Thyroid gland (tissue), 4 donors: ENCODE data around the gene MEI1. TPM values are rescaled to one million over a fixed set of nuclear protein-coding genes. Genes with fewer than 3 reads are reported as not detected.

Experiments used
- DNase-seq, 2 donors: peaks; one replicate each; pipeline ENCODE4 v3.0.0-alpha.2; 2019
- H3K27ac ChIP-seq, 3 donors: fragments of 200-600 bp; sonication (generic); 1 replicate in 2 of 3; 2 replicates in 1 of 3; pipeline ENCODE4 v1.5.1; 2016 to 2019; ENCODE audit warnings: mild to moderate bottlenecking in 1 of 3, moderate library complexity in 1 of 3
- H3K27me3 ChIP-seq: fragments of 200-600 bp; sonication (generic); one replicate; pipeline ENCODE4 v1.5.1; 2019
- H3K36me3 ChIP-seq, 2 donors: fragments of 200-600 bp; sonication (generic); one replicate each; pipeline ENCODE4 v1.5.1; 2016 to 2019
- H3K4me1 ChIP-seq, 2 donors: fragments of 200-600 bp; sonication (generic); one replicate each; pipeline ENCODE4 v1.5.1; 2017 to 2019
- H3K4me3 ChIP-seq, 3 donors: fragments of 200-600 bp; sonication (generic); replicated peaks in 1 of 3; 1 replicate in 2 of 3; 2 replicates in 1 of 3; pipeline ENCODE4 v1.5.1; 2016; ENCODE audit warnings: mild to moderate bottlenecking in 1 of 3
- H3K9me3 ChIP-seq: fragments of 200-600 bp; sonication (generic); one replicate; pipeline ENCODE4 v1.5.1; 2017
- CTCF ChIP-seq, 6 experiments: fragments of 200-600 bp in 3 of 6; fragments of 450-650 bp in 3 of 6; sonication (generic) in 3 of 6; IDR thresholded peaks; one replicate each; pipeline ENCODE4 v1.5.1; 2016 to 2019; ENCODE audit warnings: antibody characterized with exemption in 6 of 6, mild to moderate bottlenecking in 2 of 6, inconsistent platforms in 1 of 6, moderate library complexity in 1 of 6
- POLR2A ChIP-seq, 2 donors: fragments of 450-650 bp; IDR thresholded peaks; one replicate each; pipeline ENCODE4 v1.6.1; 2017; ENCODE audit warnings: antibody characterized with exemption in 2 of 2, mild to moderate bottlenecking in 2 of 2, moderate library complexity in 1 of 2
- WGBS, 2 donors: methylation state at CpG; one replicate each; pipeline ENCODE4 v1.1.5; 2017; 5-methylcytosine and 5-hydroxymethylcytosine counted together
- intact Hi-C: fragments of 100-400 bp; cut with DNase I; formaldehyde crosslinking; loops from one replicate; pipeline ENCODE4 v1.15.1; 2023
- total RNA-seq, 4 donors: library from RNA; depleted of rRNA; stranded (reverse); fragments of >200 nt; gene quantifications; one replicate each; pipeline ENCODE4 v1.2.3, GENCODE V29; 2016

MEI1 gene
- total RNA-seq, 4 donors from 2014 or later, result 0.25 to 5.2 (median 1.4) TPM

GRCh38 chr22:41812805-41813545, 113.7 kb downstream of the MEI1 start:
- Histone ChIP-seq H3K9me3 (no peaks in the 10 kb centered on the region), H3K36me3 (no peaks in the 10 kb centered on the region), H3K4me1 (no peaks in the 10 kb centered on the region), H3K4me3 (no peak overlapping the region), H3K27ac (no peak overlapping the region), H3K27me3 (no peaks in the 10 kb centered on the region)
- TF ChIP-seq CTCF (IDR thresholded peaks at IDR 0.05), result no peak
- no peak for TF ChIP-seq POLR2A (IDR thresholded peaks at IDR 0.05)
- intact Hi-C loops, result no loop called here
- DNase-seq, result no peak
- WGBS, 2 donors, result 98 to 99% methylated on average over 16 of the region's 16 CpGs

- no peak for DNase-seq
- TF ChIP-seq POLR2A (IDR thresholded peaks at IDR 0.05) (no peak), CTCF (IDR thresholded peaks at IDR 0.05) (no peak)
- Histone ChIP-seq H3K36me3 (no peaks in the 10 kb centered on the region), H3K4me3 (no peak overlapping the region), H3K27ac (no peak overlapping the region), H3K4me1 (no peaks in the 10 kb centered on the region), H3K27me3 (no peaks in the 10 kb centered on the region), H3K9me3 (no peaks in the 10 kb centered on the region)
- 94 to 97% methylated on average over 6 to 9 of the region's 9 CpGs for WGBS, 2 donors
- intact Hi-C loops, result no loop called here
These were observed 114.6 kb downstream of the MEI1 start for GRCh38 chr22:41813726-41814410.

GRCh38 chr22:41815716-41816115, 116.4 kb downstream of the MEI1 start:
- intact Hi-C loops, result no loop called here
- Histone ChIP-seq H3K4me3 (no peak overlapping the region), H3K36me3 (no peaks in the 10 kb centered on the region), H3K27ac (no peak overlapping the region), H3K27me3 (no peaks in the 10 kb centered on the region), H3K9me3 (no peaks in the 10 kb centered on the region), H3K4me1 (no peaks in the 10 kb centered on the region)
- 89 to 95% methylated on average over 3 of the region's 3 CpGs for WGBS, 2 donors
- TF ChIP-seq POLR2A (IDR thresholded peaks at IDR 0.05) (no peak), CTCF (IDR thresholded peaks at IDR 0.05) (no peak)
- no peak for DNase-seq

GRCh38 chr22:41816241-41816640, 116.9 kb downstream of the MEI1 start:
- WGBS, 2 donors, result 92 to 100% methylated on average over 1 of the region's 1 CpG
- Histone ChIP-seq H3K4me1 (no peaks in the 10 kb centered on the region), H3K4me3 (no peak overlapping the region), H3K27me3 (no peaks in the 10 kb centered on the region), H3K27ac (no peak overlapping the region), H3K9me3 (no peaks in the 10 kb centered on the region), H3K36me3 (no peaks in the 10 kb centered on the region)
- intact Hi-C loops, result no loop called here
- no peak for DNase-seq
- TF ChIP-seq POLR2A (IDR thresholded peaks at IDR 0.05) (no peak), CTCF (IDR thresholded peaks at IDR 0.05) (no peak)

- no peak for DNase-seq
- Histone ChIP-seq H3K9me3 (no peaks in the 10 kb centered on the region), H3K27me3 (no peaks in the 10 kb centered on the region), H3K36me3 (no peaks in the 10 kb centered on the region), H3K4me1 (no peaks in the 10 kb centered on the region), H3K4me3 (no peak overlapping the region), H3K27ac (no peak overlapping the region)
- intact Hi-C loops, result no loop called here
- 91 to 100% methylated on average over 2 of the region's 2 CpGs for WGBS, 2 donors
- no peak for TF ChIP-seq CTCF (IDR thresholded peaks at IDR 0.05)
- TF ChIP-seq POLR2A (IDR thresholded peaks at IDR 0.05), result no peak
These were observed 117.6 kb downstream of the MEI1 start for GRCh38 chr22:41816871-41817270.
